Umbilical cord (tissue), 2 donors: ENCODE measurements around the gene JUND. TPM values are rescaled to one million over a fixed set of nuclear protein-coding genes. Genes with fewer than 3 reads are reported as not detected.
"Not testable (repeated sequence)": the region's sequence is repeated elsewhere in the genome, so short reads cannot be mapped to it uniquely, and the experiment has no call there.

Source experiments
- DNase-seq: peaks from one replicate; pipeline ENCODE4 v3.0.0-alpha.2; 2015; ENCODE audit warnings: low spot score
- total RNA-seq: library from RNA; depleted of rRNA; stranded (reverse); fragments of >200 nt; gene quantifications from one replicate; pipeline ENCODE4 v1.2.3, GENCODE V29; 2014; ENCODE audit warnings: low replicate concordance; ENCODE audit not compliant: insufficient read depth

The JUND gene
- total RNA-seq = 272 TPM

- DNase-seq = peak; percentile 99
Observed at GRCh38 chr19:18281082-18282020, at the start of gene JUND. JUND (minus strand) TSS chr19:18281622; CDS start chr19:18281484, 138 bp downstream.

DNA sequence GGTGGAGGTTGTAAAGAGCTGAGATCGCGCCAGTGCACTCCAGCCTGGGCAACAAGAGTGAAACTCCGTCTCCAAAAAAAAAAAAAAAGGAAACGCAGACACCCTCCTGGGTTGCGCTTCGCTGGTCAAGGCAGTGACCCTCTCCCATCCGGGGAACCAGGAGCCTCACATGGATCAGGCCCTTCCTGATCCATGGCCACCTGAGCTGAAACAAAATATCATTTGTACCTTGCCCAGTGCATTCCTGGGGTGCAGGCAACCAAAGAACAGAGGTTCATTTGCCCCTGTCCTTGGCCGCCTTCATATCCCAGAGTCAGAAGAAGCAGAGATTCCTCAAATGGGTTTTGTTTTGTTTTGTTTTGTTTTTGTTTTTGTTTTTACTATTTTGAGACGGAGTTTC lies 49.4 kb upstream of the JUND start:
- no peak for DNase-seq

GRCh38 chr19:18329035-18329376 lies 47.6 kb upstream of the JUND start:
- DNase-seq = no peak

GRCh38 chr19:18328340-18329034 lies 47.1 kb upstream of the JUND start:
- DNase-seq = peak; percentile 99

- no peak for DNase-seq
Observed at GRCh38 chr19:18326772-18327171, 45.4 kb upstream of the JUND start.

GRCh38 chr19:18324373-18324731 lies 42.9 kb upstream of the JUND start:
- not testable (repeated sequence) for DNase-seq

- DNase-seq = peak; percentile 99
Observed at GRCh38 chr19:18322759-18323460, 41.5 kb upstream of the JUND start, which contains the start of gene LSM4. LSM4 (minus strand) TSS chr19:18323076; CDS start chr19:18323020, 56 bp downstream.

GRCh38 chr19:18322318-18322758 lies 40.9 kb upstream of the JUND start:
- peak; percentile 81 for DNase-seq

- DNase-seq = peak; percentile 94
Observed at GRCh38 chr19:18321734-18322102, 40.3 kb upstream of the JUND start.

DNA sequence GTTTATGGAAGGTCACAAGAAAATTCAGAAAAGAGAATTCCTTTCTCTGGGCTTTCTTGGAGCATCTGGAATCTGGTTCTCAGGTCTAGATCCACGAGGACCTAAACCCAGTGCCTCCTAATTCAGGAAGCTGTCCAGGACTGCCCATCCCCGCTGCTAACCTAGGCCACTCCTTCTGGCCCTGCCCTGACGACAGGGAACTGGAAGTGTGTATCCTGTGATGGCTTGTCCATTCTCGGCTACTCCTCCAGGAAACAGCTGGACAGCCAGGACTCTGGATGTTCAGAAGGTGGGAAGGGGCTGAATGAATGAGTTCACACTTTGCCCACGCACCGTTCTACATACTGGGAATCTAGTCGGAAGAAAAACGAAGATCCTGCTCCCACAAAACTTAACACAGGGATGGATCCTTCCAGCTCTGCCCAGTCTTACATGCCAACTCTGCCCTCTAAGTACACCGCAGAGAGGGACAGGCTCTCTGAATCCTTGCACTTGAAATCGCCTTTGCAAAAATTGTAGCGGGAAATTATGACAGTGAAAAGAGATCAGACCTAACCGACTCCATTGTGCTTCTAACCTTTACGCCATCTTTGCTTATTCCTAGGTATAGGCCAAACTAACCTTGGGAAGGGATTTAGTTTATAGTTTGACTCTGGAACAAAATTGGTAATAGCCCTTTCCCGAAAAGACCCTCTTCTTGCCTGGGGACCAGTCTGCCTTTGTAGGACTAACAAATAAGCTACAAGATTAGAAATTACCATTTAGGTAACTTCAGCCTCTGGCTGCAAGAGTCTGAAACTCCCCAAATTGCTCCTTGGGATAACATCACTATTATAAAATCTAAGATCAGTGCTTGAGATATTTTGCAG lies 39.7 kb upstream of the JUND start:
- DNase-seq = peak; percentile 36

DNA sequence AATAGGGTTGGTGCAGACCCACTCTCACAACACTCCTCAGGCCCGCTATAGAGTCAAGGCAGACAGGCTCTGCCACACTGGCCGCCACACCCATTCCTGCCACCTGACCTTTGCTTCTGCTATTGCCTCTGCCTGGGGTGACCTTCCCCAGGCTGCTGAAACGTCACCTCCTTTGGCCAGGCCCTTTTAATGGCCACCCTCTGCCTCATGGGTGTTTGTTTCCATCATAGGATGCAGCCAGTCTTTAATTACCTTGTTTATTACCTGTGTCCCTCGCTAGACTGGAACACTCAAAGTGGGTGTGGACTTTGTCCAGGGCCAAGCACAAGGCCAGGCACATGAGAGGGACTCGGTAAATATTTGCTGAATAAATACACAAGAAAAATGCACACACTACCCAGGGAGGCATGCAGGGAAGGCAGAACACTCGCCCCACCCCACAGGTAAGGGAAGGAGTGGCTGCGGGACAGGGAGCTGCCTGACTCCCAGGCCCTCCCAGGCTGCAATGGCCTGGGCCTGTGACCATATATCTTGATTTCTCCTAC lies 38.2 kb upstream of the JUND start:
- no peak for DNase-seq

DNA sequence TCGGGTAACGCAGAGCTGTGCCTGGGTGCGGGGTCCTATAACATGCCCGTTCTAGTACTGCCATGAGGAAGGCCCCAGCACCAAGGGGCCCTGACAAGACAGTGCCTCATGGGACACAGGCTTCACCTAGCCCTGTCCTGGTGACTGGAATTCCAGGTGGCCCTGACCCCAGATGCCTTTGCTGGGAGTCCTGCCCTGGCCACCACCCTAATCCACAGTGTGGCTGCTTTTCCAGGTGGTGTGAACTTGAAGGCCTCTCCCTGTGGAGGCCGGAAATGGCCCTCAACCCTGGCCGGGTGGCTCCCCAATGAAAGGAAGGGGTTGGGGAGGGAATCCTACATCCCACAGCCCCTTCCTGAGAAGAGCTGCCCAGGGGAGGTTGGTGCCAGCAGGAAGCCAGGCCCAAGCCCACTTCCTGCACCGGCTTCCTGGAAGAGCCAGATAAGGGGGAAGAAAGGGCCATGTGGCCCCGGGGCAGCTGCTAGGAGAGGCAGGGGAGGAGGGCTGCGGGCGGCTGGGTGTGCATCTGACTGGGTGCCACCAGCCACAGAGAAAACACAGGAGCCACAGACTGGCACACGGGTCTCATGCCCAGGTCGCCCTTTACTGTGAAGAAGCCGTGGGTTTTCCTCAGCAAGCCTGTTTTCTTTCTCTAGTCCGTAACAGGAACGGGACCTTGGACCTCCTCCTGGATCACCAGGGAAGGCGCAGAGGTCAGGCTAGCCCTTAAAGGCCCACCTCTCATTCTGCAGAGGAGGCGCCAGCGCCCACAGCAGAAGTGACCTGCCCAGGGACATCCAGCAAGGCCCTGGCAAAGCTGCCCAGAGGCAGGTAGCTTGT lies 36.8 kb upstream of the JUND start:
- peak; percentile 41 for DNase-seq

DNA sequence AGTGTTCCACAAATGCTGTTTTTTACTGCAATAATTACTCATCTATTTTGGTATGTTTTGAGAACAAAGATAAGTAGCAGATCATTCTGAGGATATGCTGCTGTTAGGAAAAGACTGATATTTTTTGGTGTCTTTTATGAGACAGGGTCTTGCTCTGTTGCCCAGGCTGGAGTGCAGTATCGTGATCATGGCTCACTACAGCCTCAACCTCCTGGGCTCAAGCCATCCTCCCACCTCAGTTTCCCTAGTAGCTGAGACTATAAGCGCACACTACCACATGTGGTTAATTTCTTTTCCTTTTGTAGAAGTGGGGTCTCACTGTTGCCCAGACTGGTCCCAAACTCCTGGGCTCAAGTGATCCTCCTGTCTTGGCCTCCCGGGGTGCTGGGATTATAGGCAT lies 32.0 kb upstream of the JUND start:
- no peak for DNase-seq

GRCh38 chr19:18312092-18312534 lies 30.7 kb upstream of the JUND start:
- DNase-seq = no peak

DNA sequence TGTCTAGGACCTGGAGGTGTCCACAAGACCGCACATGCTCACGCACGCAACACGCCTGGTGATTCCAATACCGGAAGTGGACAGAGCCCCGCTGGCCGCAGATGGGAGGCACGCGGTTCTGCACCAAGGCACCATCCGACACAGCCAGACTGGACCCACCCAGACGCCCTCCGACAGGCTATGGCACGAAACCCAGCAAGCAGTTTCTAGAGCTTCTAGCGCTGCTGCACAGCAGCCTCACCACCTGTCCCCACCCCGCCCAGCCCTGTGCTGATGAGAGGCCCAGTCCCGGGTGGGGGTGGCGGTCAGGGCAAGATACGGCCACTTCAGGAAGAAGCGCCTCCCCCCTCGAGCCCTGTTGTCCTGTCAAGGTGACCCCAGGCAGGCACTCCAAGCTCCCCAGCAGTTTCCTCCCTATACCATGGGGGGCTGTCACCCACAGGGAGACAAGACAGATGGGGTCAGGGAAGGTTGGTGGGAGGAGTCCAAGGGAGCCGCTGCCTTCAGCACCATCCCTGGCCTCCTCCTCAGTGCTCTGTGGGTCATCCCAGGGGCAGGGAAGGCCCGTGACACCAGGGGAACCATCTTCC lies 30.2 kb upstream of the JUND start:
- no peak for DNase-seq

DNA sequence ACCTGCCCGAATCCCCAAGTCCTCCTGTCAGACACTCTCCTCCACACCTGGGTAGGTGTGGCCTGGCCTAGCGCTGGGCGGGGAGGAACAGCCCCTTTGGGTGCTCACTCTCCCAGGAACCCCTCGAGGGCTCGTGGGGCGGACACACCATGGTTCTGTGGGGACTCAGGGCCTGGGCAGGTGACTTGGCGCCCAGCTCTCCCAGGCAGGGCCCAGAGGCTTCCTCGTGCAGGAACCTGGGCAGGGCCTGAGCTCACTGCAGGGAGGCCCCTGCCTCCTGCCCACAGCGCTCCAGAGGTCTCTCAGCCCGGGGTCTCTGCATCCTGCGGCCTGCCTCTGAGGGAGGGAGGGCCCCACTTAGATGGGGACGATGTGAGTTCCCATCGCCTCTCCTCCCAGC lies 29.5 kb upstream of the JUND start:
- no peak for DNase-seq

- no peak for DNase-seq
Observed at GRCh38 chr19:18310118-18310909, 28.9 kb upstream of the JUND start.

- no peak for DNase-seq
Observed at GRCh38 chr19:18309525-18310064, 28.2 kb upstream of the JUND start.
